Upper lobe of left lung (tissue), 4 donors: ENCODE measurements around the gene FBXO10.

Experiments used
- EP300 ChIP-seq, 4 donors: sonication (generic); formaldehyde crosslinking; IDR thresholded peaks; one replicate each; pipeline ENCODE4 v1.5.1; 2017; ENCODE audit warnings: antibody characterized with exemption in 4 of 4, control low read depth in 2 of 4
- POLR2A ChIP-seq, 4 donors: fragments of 450-650 bp; IDR thresholded peaks; one replicate each; pipeline ENCODE4 v1.5.1; 2016 to 2017; ENCODE audit warnings: antibody characterized with exemption in 4 of 4, mild to moderate bottlenecking in 2 of 4
- TF ChIP-seq, protein P1 (sequence below), 6 experiments: fragments of 450-650 bp in 4 of 6; fragments of 200-600 bp in 2 of 6; sonication (generic) in 2 of 6; IDR thresholded peaks; one replicate each; pipeline ENCODE4 v1.5.1; 2016 to 2019; ENCODE audit warnings: antibody characterized with exemption in 6 of 6

DNA sequence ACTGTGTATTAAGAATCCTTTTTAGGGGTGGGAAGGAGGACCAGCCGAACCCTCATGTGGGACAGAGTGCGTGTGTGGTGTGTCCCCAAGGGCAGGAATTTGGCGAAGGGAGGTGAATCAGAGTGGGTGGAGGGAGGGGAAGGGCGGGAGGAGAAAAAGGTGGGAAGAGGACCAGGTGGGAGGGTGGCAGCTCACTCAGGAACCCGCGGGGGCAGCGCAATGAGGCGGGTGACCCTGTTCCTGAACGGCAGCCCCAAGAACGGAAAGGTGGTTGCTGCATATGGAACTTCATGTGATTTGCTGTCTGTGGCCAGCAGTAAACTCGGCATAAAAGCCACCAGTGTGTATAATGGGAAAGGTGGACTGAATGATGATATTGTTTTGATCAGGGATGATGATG, 99.2 kb downstream of the FBXO10 start:
- TF ChIP-seq, protein P1, sequence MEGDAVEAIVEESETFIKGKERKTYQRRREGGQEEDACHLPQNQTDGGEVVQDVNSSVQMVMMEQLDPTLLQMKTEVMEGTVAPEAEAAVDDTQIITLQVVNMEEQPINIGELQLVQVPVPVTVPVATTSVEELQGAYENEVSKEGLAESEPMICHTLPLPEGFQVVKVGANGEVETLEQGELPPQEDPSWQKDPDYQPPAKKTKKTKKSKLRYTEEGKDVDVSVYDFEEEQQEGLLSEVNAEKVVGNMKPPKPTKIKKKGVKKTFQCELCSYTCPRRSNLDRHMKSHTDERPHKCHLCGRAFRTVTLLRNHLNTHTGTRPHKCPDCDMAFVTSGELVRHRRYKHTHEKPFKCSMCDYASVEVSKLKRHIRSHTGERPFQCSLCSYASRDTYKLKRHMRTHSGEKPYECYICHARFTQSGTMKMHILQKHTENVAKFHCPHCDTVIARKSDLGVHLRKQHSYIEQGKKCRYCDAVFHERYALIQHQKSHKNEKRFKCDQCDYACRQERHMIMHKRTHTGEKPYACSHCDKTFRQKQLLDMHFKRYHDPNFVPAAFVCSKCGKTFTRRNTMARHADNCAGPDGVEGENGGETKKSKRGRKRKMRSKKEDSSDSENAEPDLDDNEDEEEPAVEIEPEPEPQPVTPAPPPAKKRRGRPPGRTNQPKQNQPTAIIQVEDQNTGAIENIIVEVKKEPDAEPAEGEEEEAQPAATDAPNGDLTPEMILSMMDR (IDR thresholded peaks at IDR 0.05) = no peak
- no peak for TF ChIP-seq POLR2A (IDR thresholded peaks at IDR 0.05)
- TF ChIP-seq EP300 (IDR thresholded peaks at IDR 0.05) = no peak
